ENCODE measurements around the gene CCDC197. TPM values are rescaled to one million over a fixed set of nuclear protein-coding genes. Genes with fewer than 3 reads are reported as not detected.

Gene CCDC197
- total and polyA plus RNA-seq, 4 donors, result not detected

DNA sequence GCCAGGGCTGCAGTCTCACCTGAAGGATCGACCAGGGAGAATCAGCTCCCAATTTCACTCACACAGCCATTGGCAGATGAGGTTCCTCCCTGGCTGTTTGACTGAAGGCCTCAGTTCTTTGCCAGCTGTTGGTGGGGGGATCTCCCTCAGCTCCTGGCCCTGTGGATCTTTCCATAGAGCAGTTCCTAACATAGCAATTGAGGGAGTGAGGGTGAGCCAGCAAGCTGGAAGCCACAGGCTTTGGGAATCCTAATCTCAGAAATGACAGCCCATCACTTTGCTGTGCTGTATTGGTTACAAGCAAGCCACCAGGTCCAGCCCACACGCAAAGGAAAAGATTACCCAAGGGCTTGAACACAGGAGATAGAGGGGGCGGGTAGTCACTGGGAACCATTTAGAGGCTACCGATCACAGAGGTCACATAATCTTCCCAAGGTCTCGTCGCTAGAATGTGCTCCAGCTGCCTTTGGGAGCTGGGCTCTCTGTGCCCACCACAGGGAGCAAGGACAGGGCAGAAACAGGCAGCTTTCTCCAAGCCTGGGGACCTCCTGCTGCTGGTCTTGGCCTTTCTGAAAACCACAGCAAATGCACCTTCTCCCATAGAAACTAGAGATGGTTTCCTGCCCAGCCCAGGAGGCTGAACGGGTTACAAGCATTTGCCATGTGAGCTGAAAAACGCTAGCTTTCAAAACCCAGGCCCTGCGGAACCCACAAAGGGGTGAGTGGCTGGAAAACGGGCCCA lies 24.5 kb downstream of the CCDC197 start (continued):
- TF ChIP-seq, protein P1, sequence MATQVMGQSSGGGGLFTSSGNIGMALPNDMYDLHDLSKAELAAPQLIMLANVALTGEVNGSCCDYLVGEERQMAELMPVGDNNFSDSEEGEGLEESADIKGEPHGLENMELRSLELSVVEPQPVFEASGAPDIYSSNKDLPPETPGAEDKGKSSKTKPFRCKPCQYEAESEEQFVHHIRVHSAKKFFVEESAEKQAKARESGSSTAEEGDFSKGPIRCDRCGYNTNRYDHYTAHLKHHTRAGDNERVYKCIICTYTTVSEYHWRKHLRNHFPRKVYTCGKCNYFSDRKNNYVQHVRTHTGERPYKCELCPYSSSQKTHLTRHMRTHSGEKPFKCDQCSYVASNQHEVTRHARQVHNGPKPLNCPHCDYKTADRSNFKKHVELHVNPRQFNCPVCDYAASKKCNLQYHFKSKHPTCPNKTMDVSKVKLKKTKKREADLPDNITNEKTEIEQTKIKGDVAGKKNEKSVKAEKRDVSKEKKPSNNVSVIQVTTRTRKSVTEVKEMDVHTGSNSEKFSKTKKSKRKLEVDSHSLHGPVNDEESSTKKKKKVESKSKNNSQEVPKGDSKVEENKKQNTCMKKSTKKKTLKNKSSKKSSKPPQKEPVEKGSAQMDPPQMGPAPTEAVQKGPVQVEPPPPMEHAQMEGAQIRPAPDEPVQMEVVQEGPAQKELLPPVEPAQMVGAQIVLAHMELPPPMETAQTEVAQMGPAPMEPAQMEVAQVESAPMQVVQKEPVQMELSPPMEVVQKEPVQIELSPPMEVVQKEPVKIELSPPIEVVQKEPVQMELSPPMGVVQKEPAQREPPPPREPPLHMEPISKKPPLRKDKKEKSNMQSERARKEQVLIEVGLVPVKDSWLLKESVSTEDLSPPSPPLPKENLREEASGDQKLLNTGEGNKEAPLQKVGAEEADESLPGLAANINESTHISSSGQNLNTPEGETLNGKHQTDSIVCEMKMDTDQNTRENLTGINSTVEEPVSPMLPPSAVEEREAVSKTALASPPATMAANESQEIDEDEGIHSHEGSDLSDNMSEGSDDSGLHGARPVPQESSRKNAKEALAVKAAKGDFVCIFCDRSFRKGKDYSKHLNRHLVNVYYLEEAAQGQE (IDR thresholded peaks at IDR 0.05), result no peak
- TF ChIP-seq, protein P2, sequence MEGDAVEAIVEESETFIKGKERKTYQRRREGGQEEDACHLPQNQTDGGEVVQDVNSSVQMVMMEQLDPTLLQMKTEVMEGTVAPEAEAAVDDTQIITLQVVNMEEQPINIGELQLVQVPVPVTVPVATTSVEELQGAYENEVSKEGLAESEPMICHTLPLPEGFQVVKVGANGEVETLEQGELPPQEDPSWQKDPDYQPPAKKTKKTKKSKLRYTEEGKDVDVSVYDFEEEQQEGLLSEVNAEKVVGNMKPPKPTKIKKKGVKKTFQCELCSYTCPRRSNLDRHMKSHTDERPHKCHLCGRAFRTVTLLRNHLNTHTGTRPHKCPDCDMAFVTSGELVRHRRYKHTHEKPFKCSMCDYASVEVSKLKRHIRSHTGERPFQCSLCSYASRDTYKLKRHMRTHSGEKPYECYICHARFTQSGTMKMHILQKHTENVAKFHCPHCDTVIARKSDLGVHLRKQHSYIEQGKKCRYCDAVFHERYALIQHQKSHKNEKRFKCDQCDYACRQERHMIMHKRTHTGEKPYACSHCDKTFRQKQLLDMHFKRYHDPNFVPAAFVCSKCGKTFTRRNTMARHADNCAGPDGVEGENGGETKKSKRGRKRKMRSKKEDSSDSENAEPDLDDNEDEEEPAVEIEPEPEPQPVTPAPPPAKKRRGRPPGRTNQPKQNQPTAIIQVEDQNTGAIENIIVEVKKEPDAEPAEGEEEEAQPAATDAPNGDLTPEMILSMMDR (IDR thresholded peaks at IDR 0.05; ENCODE audit: low read depth, low read length, missing input control), result no peak
- no peak for TF ChIP-seq HNF4G (IDR thresholded peaks at IDR 0.05)

DNA sequence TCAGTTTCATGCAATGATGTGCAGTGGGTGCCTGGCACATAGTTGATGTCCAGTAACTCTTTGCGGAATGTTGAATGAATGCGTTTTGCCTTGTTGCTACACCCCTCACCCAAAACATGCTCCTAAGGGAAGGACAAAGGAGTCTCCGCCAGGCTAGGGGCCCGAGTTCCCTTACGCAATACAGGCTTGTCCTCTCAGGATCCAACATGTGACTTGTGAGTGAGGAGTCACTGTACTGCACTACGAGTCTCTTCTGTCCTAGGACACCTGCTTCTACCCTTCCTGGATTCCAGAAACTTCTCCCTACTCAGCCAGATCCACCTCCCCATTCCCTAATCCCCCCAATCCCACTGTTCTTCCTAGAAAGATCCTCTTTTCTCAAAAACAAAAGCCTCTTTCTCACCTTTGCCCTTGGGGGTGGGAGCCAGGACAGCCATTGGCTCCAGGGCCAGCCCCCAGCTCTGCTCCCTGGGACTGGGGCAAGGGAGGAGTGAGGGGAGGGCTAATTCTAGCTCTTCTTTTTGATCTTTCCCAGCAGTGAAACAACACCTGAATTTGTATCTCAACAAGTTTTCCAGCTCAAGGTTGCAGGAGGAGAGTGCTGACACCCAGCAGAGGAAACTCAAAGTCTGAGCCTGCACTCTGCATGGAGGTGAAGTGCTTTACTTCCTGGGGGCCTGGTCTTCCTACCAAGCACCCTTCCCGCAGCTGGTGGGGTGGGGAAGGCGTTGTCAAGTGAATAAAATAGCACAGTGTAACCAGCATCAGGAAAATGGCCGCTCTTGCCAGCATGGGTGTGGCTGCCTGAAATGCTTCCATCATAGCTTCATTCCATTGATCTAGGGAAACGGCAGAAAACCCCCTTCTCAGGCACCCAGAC lies 25.7 kb downstream of the CCDC197 start:
- 75% methylated on average over 10 of the region's 10 CpGs for WGBS
- no peak overlapping the region for H3K9ac ChIP-seq (ENCODE audit: low read depth in 1 of 2, low read length in 2 of 2)
- H3K9me3 ChIP-seq (ENCODE audit: control insufficient read depth in 4 of 4, low read length in 3 of 4), result no peaks in the 10 kb centered on the region
- H3K4me1 ChIP-seq (ENCODE audit: control insufficient read depth in 4 of 4, insufficient read depth in 4 of 4, low read length in 3 of 4), result peaks cover 2 to 19% (median 8%) of the 10 kb centered on the region in 4 donors
- H3K27ac ChIP-seq (ENCODE audit: low read depth in 1 of 2, low read length in 2 of 2), result no peak overlapping the region
- no peaks in the 10 kb centered on the region for H3K27me3 ChIP-seq (ENCODE audit: control insufficient read depth in 4 of 4, insufficient read depth in 4 of 4, low read length in 3 of 4)
- DNase-seq (ENCODE audit: low spot score), result no peak
- TF ChIP-seq YY1 (IDR thresholded peaks at IDR 0.05) (no peak), NR2F2 (IDR thresholded peaks at IDR 0.05) (no peak), EGR1 (IDR thresholded peaks at IDR 0.05; ENCODE audit: low read depth in 2 of 2) (no peak), HNF4G (IDR thresholded peaks at IDR 0.05) (no peak), FOXA2 (IDR thresholded peaks at IDR 0.05) (no peak), RXRA (IDR thresholded peaks at IDR 0.05) (no peak), MAX (IDR thresholded peaks at IDR 0.05) (no peak), GABPA (IDR thresholded peaks at IDR 0.05 in 1 of 2, conservative IDR thresholded peaks at IDR 0.05 in 1 of 2) (no peak), TAF1 (conservative IDR thresholded peaks at IDR 0.05) (no peak), FOXA1 (IDR thresholded peaks at IDR 0.05) (no peak), HNF4A (conservative IDR thresholded peaks at IDR 0.05) (no peak), ZBTB33 (IDR thresholded peaks at IDR 0.05) (no peak), RAD21 (IDR thresholded peaks at IDR 0.05) (no peak)
- TF ChIP-seq, protein P3, sequence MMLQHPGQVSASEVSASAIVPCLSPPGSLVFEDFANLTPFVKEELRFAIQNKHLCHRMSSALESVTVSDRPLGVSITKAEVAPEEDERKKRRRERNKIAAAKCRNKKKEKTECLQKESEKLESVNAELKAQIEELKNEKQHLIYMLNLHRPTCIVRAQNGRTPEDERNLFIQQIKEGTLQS (IDR thresholded peaks at IDR 0.05), result no peak
- TF ChIP-seq, protein P1 (IDR thresholded peaks at IDR 0.05), result no peak
- TF ChIP-seq, protein P2 (IDR thresholded peaks at IDR 0.05; ENCODE audit: low read depth, low read length, missing input control), result no peak
- no peak overlapping the region for H3K4me3 ChIP-seq (ENCODE audit: low read depth in 1 of 3, low read length in 3 of 3)
- H3K36me3 ChIP-seq (ENCODE audit: control insufficient read depth in 4 of 4, insufficient read depth in 3 of 4, low read depth in 1 of 4, low read length in 3 of 4), result no peaks in the 10 kb centered on the region
